Thyroid gland (tissue), 4 donors: ENCODE measurements around the gene FRAS1.

Experiments used
- CTCF ChIP-seq, 6 experiments: fragments of 200-600 bp in 3 of 6; fragments of 450-650 bp in 3 of 6; sonication (generic) in 3 of 6; IDR thresholded peaks; one replicate each; pipeline ENCODE4 v1.5.1; 2016 to 2019; ENCODE audit warnings: antibody characterized with exemption in 6 of 6, mild to moderate bottlenecking in 2 of 6, inconsistent platforms in 1 of 6, moderate library complexity in 1 of 6
- POLR2A ChIP-seq, 2 donors: fragments of 450-650 bp; IDR thresholded peaks; one replicate each; pipeline ENCODE4 v1.6.1; 2017; ENCODE audit warnings: antibody characterized with exemption in 2 of 2, mild to moderate bottlenecking in 2 of 2, moderate library complexity in 1 of 2

DNA sequence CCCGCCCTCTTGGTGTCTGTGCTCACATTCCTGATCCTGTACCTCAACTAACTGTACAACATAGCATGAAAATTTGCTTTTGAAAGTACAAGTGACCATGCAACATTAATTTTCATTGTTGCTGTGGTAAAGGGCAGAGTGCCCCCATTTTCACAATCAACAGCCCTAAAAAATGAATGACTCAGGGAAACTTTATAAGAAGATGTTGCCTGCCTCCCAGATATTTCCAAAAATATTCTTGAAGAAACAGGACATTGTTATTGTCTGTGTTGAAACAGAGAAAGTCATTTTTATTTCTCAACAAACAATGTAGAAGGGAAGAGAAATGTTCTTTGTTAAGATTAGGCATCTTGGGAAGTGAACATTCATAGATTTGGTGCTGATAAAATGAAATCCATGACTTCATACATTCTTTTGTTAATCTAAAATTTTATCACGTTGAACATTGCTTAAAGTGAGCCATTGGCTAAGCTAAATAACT, 380.5 kb downstream of the FRAS1 start:
- TF ChIP-seq CTCF (IDR thresholded peaks at IDR 0.05) (no peak), POLR2A (IDR thresholded peaks at IDR 0.05) (no peak)
